Activated CD8-positive, alpha-beta memory T cell treated with anti-CD3 and anti-CD28 coated beads, Interleukin-2, amount 50 U/mL, for 48 hours (primary cell): ENCODE results near the gene TSEN2.
"Not testable (repeated sequence)": the region's sequence is repeated elsewhere in the genome, so short reads cannot be mapped to it uniquely, and the experiment has no call there.

ENCODE experiments used
- DNase-seq: peaks from one replicate; pipeline ENCODE4 v3.0.0-alpha.2; 2020

TSEN2 gene

GRCh38 chr3:12452361-12453330, 31.6 kb upstream of the TSEN2 start:
- DNase-seq, result no peak

DNA sequence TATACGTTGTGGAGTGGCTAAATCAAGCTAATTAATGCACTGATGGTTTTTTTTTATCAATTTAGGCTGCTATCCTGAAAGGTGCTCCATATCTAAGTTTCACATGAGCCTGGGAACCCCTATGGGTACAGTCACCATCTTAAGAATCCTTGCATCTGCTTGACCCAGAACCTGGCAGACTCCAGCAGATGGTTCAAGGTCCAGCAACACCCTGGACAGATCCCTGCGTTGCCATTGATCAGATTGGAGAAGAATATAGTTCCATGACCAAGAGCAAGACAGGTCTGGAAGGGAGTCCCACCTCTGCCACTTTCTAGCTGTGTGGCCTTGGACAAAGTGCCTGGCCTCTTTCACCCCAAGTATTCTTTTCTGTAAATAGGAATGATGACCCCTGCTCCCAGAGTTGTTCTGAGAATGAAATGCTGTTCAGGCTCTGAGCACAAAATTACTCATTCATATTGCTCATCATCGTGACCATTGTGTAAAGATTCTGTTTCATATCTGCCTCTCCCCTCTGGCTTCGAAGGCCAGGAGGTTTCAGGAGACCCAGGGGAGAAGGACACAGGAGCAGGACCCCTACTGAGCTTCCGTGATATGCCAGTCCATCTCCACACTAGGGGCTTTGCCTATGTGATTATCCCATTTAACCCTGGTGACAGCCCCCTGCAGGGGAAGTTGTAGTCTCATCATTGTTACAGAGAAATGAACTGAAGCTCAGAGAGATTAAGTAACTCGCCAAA, 30.0 kb upstream of the TSEN2 start:
- DNase-seq, result no peak

- DNase-seq, result no peak
Measured at GRCh38 chr3:12454816-12455121, 29.5 kb upstream of the TSEN2 start.

GRCh38 chr3:12455740-12456139, 28.5 kb upstream of the TSEN2 start:
- DNase-seq, result no peak

DNA sequence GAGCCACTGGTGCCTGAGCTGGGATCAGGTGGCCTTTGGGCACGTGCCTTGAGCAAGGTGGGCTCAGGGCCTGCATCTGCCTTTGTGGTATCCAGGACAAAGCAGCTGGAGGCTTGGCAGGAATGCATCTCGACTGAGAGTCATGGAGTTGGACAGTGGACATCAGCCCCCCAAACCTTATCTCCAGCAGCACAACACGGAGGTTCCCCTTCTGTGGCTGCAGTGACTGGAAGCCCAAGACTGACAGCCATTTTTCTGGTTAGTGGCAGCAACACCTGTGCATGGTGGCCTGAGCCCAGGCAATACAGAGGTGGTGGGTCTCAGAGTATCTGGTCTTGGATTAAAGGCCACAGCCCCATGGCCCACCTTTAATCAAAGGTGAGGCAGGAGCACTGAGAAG, 27.8 kb upstream of the TSEN2 start:
- no peak for DNase-seq

GRCh38 chr3:12457380-12457779, 26.9 kb upstream of the TSEN2 start:
- not testable (repeated sequence) for DNase-seq

DNA sequence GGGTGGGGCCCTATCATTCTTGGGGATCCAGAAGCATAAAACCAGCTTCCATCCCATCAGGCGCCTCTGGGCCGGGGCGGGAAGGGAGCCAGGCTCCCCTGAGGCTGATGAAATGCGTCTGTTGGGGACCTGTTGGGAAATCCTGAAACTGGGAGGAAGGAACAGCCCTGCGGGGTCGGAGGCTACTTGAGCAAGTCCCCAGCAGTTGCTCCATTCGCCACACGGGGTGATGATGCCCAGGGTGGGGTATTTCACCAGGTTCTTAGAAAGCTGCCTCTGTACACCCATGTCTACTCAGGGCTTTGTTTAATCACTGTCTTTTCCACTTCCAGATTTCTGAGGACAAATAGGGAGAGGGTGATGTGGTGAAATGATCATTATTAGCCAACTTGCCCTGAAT, 25.4 kb upstream of the TSEN2 start:
- no peak for DNase-seq

GRCh38 chr3:12460127-12460526, 24.2 kb upstream of the TSEN2 start:
- no peak for DNase-seq

DNA sequence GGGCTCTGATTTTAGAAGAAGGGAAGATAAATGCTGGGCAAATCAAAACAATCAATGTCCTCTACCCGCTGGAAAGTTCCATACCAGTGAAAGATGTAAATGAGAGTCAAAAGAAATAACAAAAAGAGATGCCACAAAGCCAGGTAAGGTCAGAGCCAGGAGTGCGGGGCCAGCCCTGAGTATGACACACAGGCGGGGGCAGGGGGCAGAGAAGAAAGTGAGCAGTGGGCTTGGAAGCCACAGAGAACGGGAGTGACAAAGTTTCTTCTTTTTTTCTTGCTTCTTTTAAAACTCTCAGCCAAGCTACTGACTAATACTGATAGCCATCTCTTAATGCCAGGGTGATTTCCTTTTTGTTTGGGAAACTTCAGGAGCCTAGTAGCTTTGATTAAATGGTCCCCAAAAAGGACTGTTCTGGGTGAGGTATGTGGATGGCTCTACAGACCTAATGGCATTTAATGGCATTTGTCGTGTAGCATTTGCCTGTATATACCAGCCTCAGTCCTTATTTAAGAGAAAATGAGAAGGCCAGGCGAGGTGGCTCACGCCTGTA, 23.1 kb upstream of the TSEN2 start:
- no peak for DNase-seq

DNA sequence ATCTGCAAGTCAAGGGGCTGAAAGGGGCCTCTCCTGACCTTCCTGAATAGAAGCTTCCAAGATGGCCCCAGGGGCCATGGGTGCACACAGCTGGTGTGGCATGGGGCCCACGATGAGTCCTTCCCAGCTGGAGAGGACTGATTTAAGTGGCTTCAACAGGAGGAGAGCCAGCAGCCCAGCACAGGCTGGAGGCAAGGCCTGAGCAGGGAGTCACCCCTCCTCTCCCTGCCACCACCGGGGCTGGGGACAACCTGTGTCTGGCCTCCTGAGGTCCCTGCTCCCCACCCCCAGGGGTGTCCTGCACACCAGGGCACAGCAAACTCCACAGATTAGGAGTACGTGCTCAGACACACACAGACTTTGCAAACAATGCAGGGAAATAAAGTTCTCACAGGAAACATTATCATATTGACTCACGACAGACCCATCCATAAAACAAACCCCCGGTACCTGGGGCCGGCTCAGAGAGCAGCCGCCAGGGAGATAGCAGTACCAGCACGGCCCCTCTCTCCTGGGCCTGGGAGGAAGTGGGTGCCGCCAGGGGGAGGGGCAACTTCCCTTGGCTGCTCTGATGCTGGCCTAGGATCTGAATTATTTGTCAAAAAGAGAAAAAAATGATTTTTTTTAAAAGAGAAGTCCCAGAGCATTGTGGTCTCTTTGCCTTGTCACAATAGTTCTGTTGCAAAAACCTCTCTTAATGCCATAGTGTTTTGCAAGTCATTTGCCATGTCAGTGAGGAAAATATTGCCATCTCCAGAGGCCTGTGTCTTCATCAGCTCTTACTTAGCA, 21.9 kb upstream of the TSEN2 start:
- DNase-seq, result no peak

DNA sequence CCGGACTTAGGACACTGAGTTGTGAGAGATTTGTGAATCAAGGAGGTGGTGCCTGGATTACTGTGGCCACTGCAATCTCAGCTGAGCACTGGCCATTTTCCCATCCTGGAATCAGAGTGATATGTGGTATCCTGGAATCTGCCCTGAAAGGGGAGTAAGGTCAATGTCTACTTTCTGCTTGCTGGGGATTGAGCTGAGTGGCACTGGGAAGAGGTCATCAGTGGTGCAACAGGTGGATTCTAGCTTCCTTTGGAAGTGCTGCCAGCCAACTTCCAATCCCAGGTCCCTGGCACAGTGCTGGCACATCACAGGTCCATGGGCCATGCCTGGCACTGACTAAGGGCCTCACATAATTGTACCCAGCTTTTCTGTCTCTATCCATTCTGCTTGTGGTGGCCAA, 20.6 kb upstream of the TSEN2 start:
- DNase-seq, result no peak

- DNase-seq, result no peak
Measured at GRCh38 chr3:12464181-12464580, 20.1 kb upstream of the TSEN2 start.

GRCh38 chr3:12465151-12465835, 19.0 kb upstream of the TSEN2 start:
- DNase-seq, result no peak

DNA sequence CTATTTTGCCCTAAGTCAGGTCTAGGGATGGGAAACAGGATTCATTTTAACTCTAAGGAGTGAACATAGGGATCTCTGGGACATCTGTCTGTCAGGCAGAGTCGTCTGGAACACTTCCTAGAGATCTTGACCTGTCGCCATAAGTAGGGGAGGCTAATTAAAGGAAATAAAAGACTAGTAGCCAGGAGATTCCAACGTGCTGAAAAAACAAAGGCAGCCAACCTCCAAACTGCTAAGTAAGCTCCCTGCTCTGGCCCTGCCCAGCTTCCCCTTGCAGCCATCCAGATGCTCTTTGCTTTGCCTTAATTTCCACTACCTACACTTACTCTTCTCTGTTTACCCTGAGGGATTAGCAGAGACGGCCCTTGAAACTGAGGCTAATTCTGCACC, 18.4 kb upstream of the TSEN2 start:
- DNase-seq, result no peak

- DNase-seq, result no peak
Measured at GRCh38 chr3:12467746-12468145, 16.5 kb upstream of the TSEN2 start.

GRCh38 chr3:12468276-12468675, 16.0 kb upstream of the TSEN2 start:
- DNase-seq, result no peak

- no peak for DNase-seq
Measured at GRCh38 chr3:12468757-12469156, 15.5 kb upstream of the TSEN2 start.

- not testable (repeated sequence) for DNase-seq
Measured at GRCh38 chr3:12469222-12469621, 15.1 kb upstream of the TSEN2 start.

DNA sequence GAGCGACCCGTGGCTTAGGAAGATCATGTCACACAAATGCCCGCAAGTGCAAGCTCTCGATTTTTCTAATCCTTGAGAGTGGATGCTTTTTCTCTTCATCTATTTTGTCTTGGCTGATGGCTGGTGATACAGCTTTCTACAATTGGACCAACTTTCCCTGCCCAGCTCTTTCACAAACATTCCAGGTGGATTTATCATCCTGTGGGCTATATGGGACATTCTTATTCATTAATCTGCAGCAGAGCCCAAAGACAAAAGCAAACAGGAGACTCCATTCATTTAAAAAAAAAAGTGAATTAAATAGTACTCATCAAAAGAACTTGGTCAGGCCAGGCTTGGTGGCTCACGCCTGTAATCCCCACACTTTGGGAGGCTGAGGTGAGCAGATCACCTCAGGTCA, 14.2 kb upstream of the TSEN2 start:
- no peak for DNase-seq

- DNase-seq, result no peak
Measured at GRCh38 chr3:12470680-12471079, 13.6 kb upstream of the TSEN2 start.

- DNase-seq, result peak; percentile 74
Measured at GRCh38 chr3:12471241-12471640, 13.0 kb upstream of the TSEN2 start.

- no peak for DNase-seq
Measured at GRCh38 chr3:12472000-12472610, 12.2 kb upstream of the TSEN2 start.
